ENCODE results near the gene ARHGEF2. TPM values are rescaled to one million over a fixed set of nuclear protein-coding genes. Genes with fewer than 3 reads are reported as not detected.

ARHGEF2 gene
- total RNA-seq, 1 donor from 2014 or later = 80.6 TPM

DNA sequence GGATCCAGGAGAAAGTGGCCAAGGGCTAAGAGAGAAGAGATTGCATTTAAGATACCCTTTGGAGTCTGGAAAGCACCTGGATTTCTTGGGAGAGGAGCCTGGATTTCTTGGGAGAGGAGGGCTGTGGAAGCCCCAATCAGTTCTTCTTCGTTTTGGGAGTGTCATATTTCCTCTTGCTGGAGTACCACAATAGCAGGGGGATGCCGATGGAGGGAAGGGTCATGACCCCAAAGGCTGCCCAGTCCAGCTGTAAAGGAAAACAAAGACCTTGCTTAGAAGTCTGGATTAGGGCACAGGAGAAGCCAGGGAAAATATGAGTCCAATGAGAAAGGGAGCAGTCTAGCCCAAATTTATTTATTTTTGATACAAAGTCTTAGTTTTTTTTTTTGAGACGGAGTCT is 31.1 kb upstream of the ARHGEF2 start:
- H3K27ac Mint-ChIP-seq = no peak overlapping the region
- H3K4me3 Mint-ChIP-seq = no peak overlapping the region
- TF ChIP-seq, protein P1, sequence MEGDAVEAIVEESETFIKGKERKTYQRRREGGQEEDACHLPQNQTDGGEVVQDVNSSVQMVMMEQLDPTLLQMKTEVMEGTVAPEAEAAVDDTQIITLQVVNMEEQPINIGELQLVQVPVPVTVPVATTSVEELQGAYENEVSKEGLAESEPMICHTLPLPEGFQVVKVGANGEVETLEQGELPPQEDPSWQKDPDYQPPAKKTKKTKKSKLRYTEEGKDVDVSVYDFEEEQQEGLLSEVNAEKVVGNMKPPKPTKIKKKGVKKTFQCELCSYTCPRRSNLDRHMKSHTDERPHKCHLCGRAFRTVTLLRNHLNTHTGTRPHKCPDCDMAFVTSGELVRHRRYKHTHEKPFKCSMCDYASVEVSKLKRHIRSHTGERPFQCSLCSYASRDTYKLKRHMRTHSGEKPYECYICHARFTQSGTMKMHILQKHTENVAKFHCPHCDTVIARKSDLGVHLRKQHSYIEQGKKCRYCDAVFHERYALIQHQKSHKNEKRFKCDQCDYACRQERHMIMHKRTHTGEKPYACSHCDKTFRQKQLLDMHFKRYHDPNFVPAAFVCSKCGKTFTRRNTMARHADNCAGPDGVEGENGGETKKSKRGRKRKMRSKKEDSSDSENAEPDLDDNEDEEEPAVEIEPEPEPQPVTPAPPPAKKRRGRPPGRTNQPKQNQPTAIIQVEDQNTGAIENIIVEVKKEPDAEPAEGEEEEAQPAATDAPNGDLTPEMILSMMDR (conservative IDR thresholded peaks at IDR 0.05) = no peak
- H3K9me3 Mint-ChIP-seq = no peaks in the 10 kb centered on the region
- H3K27me3 Mint-ChIP-seq = no peaks in the 10 kb centered on the region
- DNase-seq (ENCODE audit: extremely low spot score, unreplicated experiment) = no peak
- H3K4me1 Mint-ChIP-seq (ENCODE audit: unreplicated experiment) = peaks cover 11% of the 10 kb centered on the region
- H3K36me3 Mint-ChIP-seq = peaks cover 44% of the 10 kb centered on the region

DNA sequence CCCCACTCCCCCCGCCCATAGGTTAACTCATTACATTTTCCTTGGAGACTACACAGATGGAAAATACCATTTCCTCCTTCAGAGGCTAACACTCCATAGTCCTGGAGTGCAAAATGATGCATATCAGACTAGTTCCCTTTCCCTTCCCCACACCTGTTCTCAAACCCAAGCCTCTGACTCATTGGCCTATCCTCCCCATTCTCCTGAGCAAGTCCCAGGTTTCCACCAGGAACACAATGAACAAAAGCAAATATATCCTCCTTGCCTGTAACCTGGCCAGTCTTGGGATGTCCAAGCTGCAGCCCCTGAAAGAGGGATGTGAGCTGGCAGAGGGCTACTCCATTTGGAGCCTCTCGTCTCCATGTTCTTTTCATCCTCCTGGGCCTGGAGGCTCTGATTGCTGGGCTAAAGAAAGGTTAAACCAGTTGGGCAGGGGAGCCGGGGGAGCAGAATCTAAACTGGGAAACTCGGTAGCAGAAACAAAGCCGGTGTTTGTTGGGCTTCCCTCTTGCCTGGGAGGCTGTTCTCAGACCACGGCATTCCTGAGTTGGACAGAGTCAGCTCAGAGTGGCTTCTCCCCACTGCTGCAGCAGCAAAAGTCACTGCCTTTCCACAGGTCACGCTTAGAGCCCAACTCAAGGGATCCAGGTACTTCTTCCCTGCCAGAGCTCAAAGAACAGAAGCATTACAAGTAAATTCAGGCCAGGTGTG is 28.5 kb upstream of the ARHGEF2 start:
- peaks cover 30% of the 10 kb centered on the region for H3K36me3 Mint-ChIP-seq
- H3K4me3 Mint-ChIP-seq = no peak overlapping the region
- no peaks in the 10 kb centered on the region for H3K9me3 Mint-ChIP-seq
- TF ChIP-seq, protein P1 (conservative IDR thresholded peaks at IDR 0.05) = no peak
- H3K4me1 Mint-ChIP-seq (ENCODE audit: unreplicated experiment) = peaks cover 15% of the 10 kb centered on the region
- no peaks in the 10 kb centered on the region for H3K27me3 Mint-ChIP-seq
- H3K27ac Mint-ChIP-seq = no peak overlapping the region
- DNase-seq (ENCODE audit: extremely low spot score, unreplicated experiment) = no peak

DNA sequence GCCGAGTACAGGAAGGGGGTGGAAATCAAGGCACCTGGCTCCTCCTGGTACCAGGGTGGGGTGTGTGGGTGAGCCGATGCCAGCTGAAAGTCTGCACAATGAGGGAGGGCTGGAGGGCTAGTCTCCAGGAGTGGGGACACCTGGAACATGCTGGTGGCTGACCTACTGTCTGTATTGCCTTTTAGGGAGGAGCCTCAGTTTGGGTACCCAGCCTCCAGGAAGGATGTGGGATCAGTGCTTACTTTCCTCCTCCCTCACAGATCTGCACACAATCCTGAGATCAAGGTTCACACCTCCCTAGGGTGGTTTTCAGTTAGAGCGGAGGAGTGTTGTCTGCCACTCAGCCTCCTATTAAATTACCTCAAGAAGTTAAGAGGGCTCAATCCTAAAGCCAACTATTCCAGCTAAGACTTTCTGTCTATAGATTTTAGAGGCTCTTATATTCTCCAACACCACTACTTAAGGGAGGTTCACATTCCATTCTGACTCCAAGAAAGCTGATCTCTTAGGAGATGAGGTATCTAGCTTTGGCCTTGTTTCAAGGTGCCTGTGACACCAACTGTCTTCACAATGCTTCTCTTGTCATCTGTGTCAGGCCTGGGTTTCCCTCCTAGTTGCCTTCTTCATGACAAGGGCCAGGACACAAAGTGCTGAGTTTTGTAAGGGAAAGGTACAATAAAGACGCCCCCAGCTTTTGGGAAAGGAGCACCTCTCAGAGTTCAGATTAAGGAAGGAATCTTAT is 26.7 kb upstream of the ARHGEF2 start:
- H3K27ac Mint-ChIP-seq = no peak overlapping the region
- H3K27me3 Mint-ChIP-seq = no peaks in the 10 kb centered on the region
- no peaks in the 10 kb centered on the region for H3K9me3 Mint-ChIP-seq
- TF ChIP-seq, protein P1 (conservative IDR thresholded peaks at IDR 0.05) = no peak
- no peak for DNase-seq (ENCODE audit: extremely low spot score, unreplicated experiment)
- no peak overlapping the region for H3K4me3 Mint-ChIP-seq
- H3K36me3 Mint-ChIP-seq = peaks cover 16% of the 10 kb centered on the region
- peaks cover 20% of the 10 kb centered on the region for H3K4me1 Mint-ChIP-seq (ENCODE audit: unreplicated experiment)

DNA sequence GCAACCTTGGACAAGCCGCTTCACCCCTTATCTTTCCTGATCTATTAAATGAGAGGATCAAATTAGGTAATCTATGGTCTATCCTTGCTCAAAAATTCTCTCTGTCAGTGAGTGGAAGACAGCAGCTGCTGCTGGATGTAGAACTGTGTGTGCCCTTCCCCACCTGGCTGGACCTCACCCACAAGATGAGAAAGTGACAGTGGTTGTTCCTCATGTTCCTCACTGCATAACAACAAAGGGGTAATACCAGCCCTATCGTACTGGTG is 25.5 kb upstream of the ARHGEF2 start:
- no peak overlapping the region for H3K27ac Mint-ChIP-seq
- H3K27me3 Mint-ChIP-seq = no peaks in the 10 kb centered on the region
- no peaks in the 10 kb centered on the region for H3K9me3 Mint-ChIP-seq
- H3K4me3 Mint-ChIP-seq = no peak overlapping the region
- no peak for DNase-seq (ENCODE audit: extremely low spot score, unreplicated experiment)
- H3K4me1 Mint-ChIP-seq (ENCODE audit: unreplicated experiment) = peaks cover 14% of the 10 kb centered on the region
- TF ChIP-seq, protein P1 (conservative IDR thresholded peaks at IDR 0.05) = no peak
- H3K36me3 Mint-ChIP-seq = peaks cover 10% of the 10 kb centered on the region

DNA sequence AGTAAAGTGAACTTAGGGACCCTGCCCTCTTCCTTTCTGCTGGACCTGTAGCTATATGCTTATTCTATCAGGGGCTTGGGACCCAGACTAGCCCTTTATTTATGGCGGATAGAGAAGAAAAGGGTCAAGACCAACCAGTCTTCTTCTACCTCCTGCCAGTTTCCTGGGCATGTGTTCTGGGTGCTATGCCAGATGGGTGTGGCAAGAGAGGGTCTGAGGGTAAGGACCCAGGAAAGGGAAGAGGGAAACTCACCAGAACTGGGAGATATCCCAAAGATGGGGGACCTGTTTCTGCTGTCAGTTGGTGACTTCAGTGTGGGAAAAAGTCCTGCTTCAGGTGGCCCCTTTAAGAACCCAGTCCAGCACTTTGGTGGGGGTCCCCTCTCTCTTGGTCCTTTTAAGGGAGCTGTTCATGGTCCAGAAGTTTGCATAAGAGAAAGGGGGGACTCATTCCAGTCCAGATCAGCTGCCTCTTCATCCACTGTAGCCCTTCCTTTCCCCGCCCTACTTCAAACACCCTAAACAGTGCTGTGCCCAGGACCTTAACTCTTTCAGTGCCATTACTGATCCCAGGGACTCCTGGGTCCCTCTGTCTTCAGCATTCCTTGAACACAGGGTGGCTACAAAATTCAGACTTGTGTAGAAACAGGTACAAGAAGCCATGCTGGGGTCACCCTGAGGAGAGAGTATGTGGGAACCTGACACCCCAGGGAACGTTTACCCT is 24.0 kb upstream of the ARHGEF2 start:
- H3K4me1 Mint-ChIP-seq (ENCODE audit: unreplicated experiment) = peaks cover 14% of the 10 kb centered on the region
- no peak overlapping the region for H3K4me3 Mint-ChIP-seq
- no peaks in the 10 kb centered on the region for H3K27me3 Mint-ChIP-seq
- no peak overlapping the region for H3K27ac Mint-ChIP-seq
- H3K36me3 Mint-ChIP-seq = peaks cover 4% of the 10 kb centered on the region
- no peaks in the 10 kb centered on the region for H3K9me3 Mint-ChIP-seq
- TF ChIP-seq, protein P1 (conservative IDR thresholded peaks at IDR 0.05) = no peak
- DNase-seq (ENCODE audit: extremely low spot score, unreplicated experiment) = no peak
